ENCODE results near the gene RAB12.

Gene RAB12

DNA sequence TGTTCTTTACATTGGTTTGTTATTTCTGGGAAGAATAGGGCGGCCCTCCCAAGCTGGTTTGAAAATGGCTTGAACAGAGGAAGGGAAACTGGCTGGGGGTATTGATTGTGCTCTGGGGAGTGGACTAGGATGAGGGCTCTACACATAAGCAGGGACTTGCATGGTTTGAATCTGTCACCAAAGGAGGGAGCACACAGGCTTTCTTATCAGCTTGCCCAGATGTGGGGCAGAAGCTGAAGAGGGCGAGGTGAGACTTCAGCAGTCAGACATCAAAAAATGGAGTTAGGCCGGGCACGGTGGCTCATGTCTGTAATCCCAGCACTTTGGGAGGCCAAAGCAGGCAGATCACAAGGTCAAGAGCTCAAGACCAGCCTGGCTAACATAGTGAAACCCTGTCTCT is 7.2 kb upstream of the RAB12 start:
- H3K27me3 ChIP-seq: peaks cover 44% of the 10 kb centered on the region
- H3K4me3 ChIP-seq (ENCODE audit: low read depth in 1 of 2, low read length in 1 of 2): no peak overlapping the region
- TF ChIP-seq, protein P1, sequence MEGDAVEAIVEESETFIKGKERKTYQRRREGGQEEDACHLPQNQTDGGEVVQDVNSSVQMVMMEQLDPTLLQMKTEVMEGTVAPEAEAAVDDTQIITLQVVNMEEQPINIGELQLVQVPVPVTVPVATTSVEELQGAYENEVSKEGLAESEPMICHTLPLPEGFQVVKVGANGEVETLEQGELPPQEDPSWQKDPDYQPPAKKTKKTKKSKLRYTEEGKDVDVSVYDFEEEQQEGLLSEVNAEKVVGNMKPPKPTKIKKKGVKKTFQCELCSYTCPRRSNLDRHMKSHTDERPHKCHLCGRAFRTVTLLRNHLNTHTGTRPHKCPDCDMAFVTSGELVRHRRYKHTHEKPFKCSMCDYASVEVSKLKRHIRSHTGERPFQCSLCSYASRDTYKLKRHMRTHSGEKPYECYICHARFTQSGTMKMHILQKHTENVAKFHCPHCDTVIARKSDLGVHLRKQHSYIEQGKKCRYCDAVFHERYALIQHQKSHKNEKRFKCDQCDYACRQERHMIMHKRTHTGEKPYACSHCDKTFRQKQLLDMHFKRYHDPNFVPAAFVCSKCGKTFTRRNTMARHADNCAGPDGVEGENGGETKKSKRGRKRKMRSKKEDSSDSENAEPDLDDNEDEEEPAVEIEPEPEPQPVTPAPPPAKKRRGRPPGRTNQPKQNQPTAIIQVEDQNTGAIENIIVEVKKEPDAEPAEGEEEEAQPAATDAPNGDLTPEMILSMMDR (IDR thresholded peaks at IDR 0.05): no peak
- no peaks in the 10 kb centered on the region for H3K4me1 ChIP-seq (ENCODE audit: control insufficient read depth in 1 of 2, insufficient read depth in 1 of 2, low read depth in 1 of 2, low read length in 1 of 2)
- no peaks in the 10 kb centered on the region for H3K36me3 ChIP-seq
- no peaks in the 10 kb centered on the region for H3K9me3 ChIP-seq
- H3K27ac ChIP-seq: no peak overlapping the region

DNA sequence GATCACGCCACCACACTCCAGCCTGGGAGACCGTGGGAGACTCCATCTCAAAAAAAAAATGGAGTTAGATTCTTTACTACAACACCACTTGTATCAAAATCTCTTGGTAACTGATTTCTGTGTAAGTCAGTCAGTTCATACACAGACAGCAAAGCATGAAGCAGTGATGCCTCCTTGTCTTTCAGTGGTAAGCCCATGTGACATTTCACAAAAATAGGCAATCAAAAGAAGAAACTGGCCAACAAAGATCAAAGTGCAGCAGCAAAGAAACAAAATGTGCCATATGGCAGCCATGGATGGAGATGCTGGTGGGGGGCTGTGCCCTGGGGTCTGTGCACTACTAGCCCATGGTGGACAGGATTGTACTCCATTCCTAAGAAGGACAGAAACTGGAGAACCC is 6.7 kb upstream of the RAB12 start:
- Histone ChIP-seq H3K27me3 (peaks cover 49% of the 10 kb centered on the region), H3K27ac (no peak overlapping the region), H3K36me3 (no peaks in the 10 kb centered on the region), H3K4me1 (ENCODE audit: control insufficient read depth in 1 of 2, insufficient read depth in 1 of 2, low read depth in 1 of 2, low read length in 1 of 2) (no peaks in the 10 kb centered on the region), H3K4me3 (ENCODE audit: low read depth in 1 of 2, low read length in 1 of 2) (no peak overlapping the region), H3K9me3 (no peaks in the 10 kb centered on the region)
- TF ChIP-seq, protein P1 (IDR thresholded peaks at IDR 0.05): no peak

DNA sequence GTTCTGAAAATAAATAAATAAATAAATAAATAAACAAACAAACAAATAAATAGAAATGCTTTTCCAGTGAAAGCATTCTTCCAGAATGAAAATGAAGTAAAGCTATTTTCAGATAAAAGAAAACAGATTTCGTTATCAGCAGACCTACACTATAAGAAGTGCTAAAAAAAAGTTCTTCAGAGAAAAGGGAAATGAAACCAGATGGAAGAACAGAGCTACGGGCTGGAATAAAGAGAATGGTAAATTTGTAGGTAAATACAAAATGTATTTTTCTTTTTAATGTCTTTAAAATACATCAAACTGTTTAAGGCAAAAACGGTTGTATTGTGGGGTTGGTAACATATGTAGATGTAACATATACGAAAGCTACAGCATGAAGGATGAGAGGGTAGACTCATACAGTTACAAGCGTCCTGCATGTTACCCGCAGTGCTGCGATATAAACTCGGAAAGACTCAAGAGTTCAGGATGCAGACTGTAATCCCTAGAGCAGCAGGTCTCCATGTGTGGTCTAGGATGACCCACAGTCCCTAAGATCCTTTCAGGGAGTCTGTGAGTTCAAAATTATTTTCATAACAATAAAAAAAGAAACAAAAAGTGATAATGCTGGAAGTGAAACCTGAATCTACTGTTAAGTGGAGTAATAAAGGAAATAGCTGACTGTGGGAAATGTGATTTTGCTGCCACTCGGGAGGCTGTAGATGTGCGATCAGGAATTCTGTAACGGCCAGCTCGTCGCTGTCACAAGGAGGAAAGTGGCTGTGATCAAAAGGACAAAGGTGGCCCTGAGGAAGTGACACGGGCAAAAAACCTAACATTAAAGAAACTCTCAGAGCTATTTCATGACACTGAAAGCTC is 5.3 kb upstream of the RAB12 start:
- H3K27me3 ChIP-seq: peaks cover 62% of the 10 kb centered on the region
- H3K27ac ChIP-seq: no peak overlapping the region
- TF ChIP-seq, protein P1 (IDR thresholded peaks at IDR 0.05): no peak
- no peak overlapping the region for H3K4me3 ChIP-seq (ENCODE audit: low read depth in 1 of 2, low read length in 1 of 2)
- H3K4me1 ChIP-seq (ENCODE audit: control insufficient read depth in 1 of 2, insufficient read depth in 1 of 2, low read depth in 1 of 2, low read length in 1 of 2): peaks cover 4% of the 10 kb centered on the region in 2 experiments
- no peaks in the 10 kb centered on the region for H3K36me3 ChIP-seq
- H3K9me3 ChIP-seq: no peaks in the 10 kb centered on the region

DNA sequence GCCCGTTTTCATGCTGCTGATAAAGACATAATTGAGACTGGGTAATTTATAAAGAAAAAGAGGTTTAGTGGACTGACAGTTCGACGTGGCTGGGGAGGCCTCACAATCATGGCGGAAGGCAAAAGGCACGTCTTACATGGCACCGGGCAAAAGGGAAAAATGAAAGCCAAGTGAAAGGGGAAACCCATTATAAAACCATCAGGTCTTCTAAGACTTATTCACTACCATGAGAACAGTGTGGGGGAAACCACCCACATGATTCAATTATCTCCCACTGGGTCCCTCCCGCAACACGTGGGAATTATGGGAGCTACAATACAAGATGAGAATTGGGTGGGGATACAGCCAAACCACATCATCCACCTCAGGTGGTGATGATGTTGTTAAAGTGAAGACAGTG is 3.3 kb upstream of the RAB12 start:
- TF ChIP-seq, protein P1 (IDR thresholded peaks at IDR 0.05): no peak
- Histone ChIP-seq H3K27me3 (peaks cover 80% of the 10 kb centered on the region), H3K4me1 (ENCODE audit: control insufficient read depth in 1 of 2, insufficient read depth in 1 of 2, low read depth in 1 of 2, low read length in 1 of 2) (peaks cover 16 to 17% of the 10 kb centered on the region in 2 experiments), H3K36me3 (no peaks in the 10 kb centered on the region), H3K27ac (no peak overlapping the region), H3K4me3 (ENCODE audit: low read depth in 1 of 2, low read length in 1 of 2) (no peak overlapping the region), H3K9me3 (no peaks in the 10 kb centered on the region)

DNA sequence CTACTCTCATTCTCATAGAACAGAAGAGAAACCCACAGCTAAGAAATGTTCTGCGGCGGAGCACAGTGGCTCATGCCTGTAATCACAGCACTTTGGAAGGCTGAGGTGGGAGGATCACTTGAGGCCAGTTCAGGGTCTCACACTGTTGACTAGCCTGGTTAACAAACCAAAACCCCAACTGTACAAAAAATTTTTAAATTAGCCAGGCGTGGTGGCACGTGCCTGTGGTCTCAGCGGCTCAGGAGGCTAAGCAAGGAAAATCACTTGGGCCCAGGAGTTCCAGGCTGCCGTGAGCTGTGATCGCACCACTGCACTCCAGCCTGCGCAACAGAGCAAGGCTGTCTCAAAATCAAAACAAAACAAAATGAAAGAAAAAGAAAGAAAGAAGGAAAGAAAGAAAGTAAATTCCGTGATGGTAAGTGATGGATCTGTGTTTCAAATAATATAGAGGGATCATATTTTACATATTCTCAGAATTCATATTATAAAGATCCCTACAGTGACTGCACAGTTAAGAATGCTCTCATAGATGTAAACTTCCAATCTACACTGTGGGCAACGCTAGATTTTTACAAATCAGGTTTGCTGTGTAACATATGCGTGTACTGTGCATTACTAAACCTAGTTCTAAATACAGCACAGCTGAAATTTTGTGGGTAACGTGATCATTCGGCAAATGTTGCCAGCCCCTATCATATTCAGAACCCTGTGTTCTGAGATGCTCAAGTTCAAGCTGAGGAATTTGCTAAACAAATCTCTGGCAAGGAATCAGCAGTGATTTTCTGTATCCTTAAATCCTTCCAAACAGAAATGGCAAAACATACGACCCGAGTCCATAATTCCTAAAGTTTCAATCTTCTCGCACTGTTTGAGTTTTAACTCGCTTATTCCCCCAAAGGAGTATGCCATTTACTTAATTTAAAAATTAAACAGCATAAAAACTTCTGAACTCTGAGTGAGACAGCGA is 1.2 kb upstream of the RAB12 start:
- H3K27ac ChIP-seq: no peak overlapping the region
- TF ChIP-seq, protein P1 (IDR thresholded peaks at IDR 0.05): no peak
- H3K4me1 ChIP-seq (ENCODE audit: control insufficient read depth in 1 of 2, insufficient read depth in 1 of 2, low read depth in 1 of 2, low read length in 1 of 2): peaks cover 16 to 20% of the 10 kb centered on the region in 2 experiments
- H3K36me3 ChIP-seq: no peaks in the 10 kb centered on the region
- H3K27me3 ChIP-seq: peaks cover 79% of the 10 kb centered on the region
- H3K9me3 ChIP-seq: no peaks in the 10 kb centered on the region
- peak overlapping the region in 1 of 2 experiments; percentile 32 for H3K4me3 ChIP-seq (ENCODE audit: low read depth in 1 of 2, low read length in 1 of 2)
